HG03565 (cell line): ENCODE data around the gene NHLH1.
A peak's percentile ranks its signal among the peaks of the same experiment; 100 is the strongest.
"Not testable (repeated sequence)": the region's sequence is repeated elsewhere in the genome, so short reads cannot be mapped to it uniquely, and the experiment has no call there.

Source experiments
- ATAC-seq: cut with Tn5 transposase; IDR thresholded peaks from one replicate; pipeline ENCODE4 v1.9.1; 2021; ENCODE audit warnings: mild to moderate bottlenecking, moderate library complexity; ENCODE audit not compliant: unreplicated experiment

NHLH1 gene

DNA sequence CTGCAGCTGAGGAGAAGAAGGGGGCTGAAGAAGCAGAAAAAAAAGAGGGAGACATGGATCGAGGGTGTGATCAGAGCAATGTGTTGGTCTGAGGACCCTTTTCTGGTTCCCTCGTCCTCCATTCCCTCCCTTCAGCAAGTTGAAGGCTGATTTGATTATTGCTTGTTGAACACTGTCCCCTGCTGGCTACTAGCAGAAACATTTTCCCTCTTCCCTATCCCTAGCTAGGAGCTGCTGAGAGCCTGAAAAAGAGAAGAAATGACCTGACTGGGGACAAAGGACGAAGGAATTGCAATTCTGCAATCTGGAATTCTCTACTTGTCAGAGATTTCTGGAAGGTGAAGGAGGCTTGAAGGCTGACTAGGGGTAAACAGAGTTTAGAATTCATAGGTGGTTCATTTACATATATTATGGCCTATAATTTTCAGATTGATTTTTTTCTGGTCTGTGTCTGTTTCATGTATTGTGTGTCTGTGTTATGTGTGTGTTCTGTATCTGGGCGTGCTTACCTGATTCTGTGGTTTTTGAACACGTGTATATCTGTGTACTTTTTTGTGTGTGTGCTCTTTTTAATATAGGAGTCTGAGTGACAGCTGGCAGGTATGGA is 9.8 kb downstream of the NHLH1 start:
- peak; percentile 46 for ATAC-seq

- no peak for ATAC-seq
Measured at GRCh38 chr1:160377585-160378206, 10.8 kb downstream of the NHLH1 start.

GRCh38 chr1:160384812-160385211 is 17.9 kb downstream of the NHLH1 start:
- ATAC-seq, result not testable (repeated sequence)

DNA sequence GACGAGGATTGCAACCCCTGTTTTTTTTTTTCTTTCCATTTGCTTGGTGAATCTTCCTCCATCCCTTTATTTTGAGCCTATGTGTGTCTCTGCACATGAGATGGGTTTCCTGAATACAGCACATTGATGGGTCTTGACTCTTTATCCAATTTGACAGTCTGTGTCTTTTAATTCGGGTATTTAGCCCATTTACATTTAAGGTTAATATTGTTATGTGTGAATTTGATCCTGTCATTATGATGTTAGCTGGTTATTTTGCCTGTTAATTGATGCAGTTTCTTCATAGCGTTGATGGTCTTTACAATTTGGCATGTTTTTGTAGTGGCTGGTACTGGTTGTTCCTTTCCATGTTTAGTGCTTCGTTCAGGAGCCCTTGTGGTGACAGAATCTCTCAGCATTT is 21.5 kb downstream of the NHLH1 start:
- not testable (repeated sequence) for ATAC-seq

GRCh38 chr1:160394673-160395072 is 27.8 kb downstream of the NHLH1 start:
- ATAC-seq, result no peak

DNA sequence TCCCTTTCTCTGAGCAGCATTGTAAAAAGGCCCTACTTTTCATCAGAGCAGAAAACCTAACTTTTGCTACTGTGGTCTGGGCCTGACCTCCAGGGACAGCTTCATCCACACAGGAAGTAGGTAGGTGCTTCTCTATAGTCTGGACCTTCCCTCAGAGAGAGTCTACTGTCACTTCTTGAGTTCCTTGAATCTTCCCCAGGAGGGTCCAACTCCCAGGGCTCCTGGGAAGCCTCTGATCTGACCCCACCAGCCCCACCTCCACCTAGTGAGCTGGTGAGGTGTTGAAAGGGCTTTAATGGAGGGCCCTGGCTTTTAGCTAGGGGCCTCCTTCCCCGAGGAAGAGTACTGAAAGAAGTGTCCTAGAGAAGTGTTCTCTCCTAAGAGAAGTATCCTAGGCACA is 30.8 kb downstream of the NHLH1 start:
- no peak for ATAC-seq

- no peak for ATAC-seq
Measured at GRCh38 chr1:160398823-160399222, 32.0 kb downstream of the NHLH1 start.

DNA sequence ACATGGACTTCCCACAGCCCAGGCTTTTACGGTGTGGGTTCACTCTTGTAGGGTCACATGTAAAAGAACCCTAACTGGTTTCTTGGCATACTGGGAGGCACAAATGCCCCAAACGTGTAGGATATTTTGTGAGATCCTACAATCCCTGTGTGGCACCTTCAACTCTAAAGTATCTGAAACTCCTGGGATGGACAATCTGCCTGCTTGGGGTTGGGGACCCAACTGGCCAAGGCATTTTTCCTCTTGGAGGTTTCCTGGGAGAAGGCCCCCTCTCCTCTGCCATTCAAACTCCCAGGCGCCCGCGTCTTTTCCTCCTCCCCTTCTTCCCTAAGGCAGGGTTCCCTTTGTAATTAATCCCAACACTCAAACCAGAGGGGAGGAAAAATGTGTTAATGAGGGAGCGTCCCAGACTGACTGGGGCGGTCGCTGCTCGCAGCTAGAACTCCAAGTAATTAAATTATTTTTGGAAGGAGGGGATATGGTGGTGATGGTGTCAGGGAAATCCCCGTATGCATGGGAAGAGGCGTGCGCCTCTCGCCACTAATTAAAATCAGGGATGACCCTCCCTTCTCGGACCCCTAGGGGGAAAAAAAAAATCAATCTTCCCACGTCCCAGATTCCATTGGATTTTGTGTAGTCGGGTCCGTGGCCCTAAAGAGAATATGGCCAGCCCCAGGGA is 32.8 kb downstream of the NHLH1 start:
- no peak for ATAC-seq

- ATAC-seq, result no peak
Measured at GRCh38 chr1:160400223-160400645, 33.4 kb downstream of the NHLH1 start, which contains the start of gene VANGL2. Gene VANGL2, plus strand, starts transcription at chr1:160400564. Its CDS starts 15,274 bp downstream, at chr1:160415838.

GRCh38 chr1:160400646-160401486 is 34.0 kb downstream of the NHLH1 start:
- ATAC-seq, result no peak

DNA sequence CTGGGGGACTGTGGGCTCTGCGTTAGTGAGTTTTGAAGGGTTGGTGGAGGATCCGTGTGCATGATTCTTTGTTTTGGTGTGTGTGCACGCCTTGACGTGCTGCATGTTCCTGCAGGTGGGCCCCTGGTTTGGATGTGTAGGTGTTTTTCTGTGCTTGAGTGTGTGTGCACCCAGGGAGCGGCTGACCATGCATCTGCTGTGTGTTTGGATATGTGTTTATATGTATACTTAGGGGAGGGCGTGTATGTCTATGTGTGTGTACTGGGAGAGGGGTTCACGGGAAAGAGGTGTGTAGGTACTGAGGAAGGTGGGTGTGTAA is 34.6 kb downstream of the NHLH1 start:
- no peak for ATAC-seq

GRCh38 chr1:160402001-160402795 is 35.3 kb downstream of the NHLH1 start:
- ATAC-seq, result no peak

GRCh38 chr1:160403244-160403643 is 36.4 kb downstream of the NHLH1 start:
- no peak for ATAC-seq

GRCh38 chr1:160404094-160404493 is 37.2 kb downstream of the NHLH1 start:
- no peak for ATAC-seq

DNA sequence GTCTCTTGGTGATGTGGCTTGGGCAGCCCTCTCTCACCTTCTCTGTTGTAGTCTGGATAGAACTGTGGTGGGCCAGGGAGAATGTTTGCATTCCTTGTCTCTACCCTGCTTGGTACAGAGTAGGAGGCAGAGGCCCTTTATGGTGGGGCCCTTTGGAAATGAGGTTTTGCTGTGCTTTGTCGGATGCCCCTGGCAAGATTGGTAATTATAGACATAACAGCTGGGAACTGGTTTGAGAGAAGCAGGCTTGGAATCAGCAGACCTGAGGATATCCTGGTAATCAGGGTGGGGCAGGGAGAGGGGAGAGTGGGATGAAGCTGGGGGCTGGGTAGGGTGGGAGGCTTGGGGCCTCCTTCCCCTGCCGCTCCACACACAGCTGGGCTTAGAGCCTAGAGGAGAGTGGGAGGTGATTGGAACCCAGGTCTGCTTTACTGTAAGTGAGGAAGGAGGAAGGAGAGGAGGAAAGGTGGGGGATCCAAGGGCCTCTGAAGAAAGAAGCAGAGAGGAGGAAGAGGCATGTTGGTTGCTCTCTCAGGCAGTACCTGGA is 38.5 kb downstream of the NHLH1 start:
- no peak for ATAC-seq

DNA sequence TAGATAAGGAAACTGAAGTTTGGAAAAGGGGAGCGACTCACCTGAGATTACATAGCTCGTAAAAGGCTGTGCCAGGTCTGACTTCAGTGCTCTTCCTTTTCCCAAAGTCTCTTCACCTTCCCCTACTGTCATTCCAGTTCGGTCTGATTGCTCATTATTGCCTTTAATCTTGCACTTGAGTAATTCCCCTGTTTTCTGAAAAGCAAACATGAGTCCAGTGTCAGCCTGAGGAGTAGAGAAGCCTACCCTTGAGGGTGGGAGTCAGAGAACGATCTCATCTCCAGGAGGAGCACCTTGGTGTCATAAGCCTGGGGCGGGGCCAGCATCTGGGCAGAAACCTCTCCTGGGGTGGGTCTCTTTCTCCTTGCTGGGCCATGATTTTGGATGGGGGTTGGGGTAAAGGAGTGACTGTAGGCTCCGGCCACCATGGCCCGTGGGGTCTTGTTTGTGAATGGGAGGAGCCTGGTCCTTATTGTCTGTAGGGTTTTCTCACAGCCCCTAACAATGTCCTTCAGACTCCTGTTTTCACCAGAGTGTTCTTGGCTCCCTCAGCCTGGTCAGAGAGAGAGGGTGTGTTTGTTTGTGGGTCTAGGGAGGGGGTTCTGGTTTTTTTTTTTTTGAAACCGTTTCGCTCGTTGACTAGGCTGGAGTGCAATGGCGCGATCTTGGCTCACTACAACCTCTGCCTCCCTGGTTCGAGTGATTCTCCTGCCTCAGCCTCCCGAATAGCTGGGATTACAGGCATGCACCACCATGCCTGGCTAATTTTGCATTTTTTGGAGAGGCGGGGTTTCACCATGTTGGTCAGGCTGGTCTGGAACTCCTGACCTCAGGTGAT is 39.5 kb downstream of the NHLH1 start:
- no peak for ATAC-seq

- ATAC-seq, result no peak
Measured at GRCh38 chr1:160407839-160408801, 41.2 kb downstream of the NHLH1 start.

DNA sequence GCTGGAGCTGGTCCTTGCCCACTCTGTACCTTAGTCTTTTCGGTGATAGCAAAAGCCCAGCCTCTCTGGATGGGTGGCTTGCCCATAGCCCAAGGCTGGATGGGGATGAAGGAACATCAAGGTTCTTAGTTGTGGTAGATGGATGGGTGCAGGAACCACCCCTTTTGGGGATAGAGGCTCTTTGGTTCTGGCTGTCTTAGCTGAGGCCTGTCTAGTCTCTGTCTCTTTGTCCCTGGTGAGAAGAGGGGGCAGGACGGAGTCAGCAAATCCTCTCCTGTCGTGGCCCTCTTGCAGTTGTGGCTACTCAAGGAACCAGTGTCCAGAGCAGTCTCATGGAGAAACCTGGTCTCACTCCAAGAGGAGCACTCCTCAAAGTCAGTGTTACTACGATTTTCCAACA is 42.0 kb downstream of the NHLH1 start:
- no peak for ATAC-seq
